HG03280 (cell line): ENCODE results near the gene TRMT5.

Experiments used
- ATAC-seq: cut with Tn5 transposase; IDR thresholded peaks from one replicate; pipeline ENCODE4 v1.9.1; 2021; ENCODE audit warnings: mild to moderate bottlenecking, moderate library complexity; ENCODE audit not compliant: unreplicated experiment

TRMT5 gene

DNA sequence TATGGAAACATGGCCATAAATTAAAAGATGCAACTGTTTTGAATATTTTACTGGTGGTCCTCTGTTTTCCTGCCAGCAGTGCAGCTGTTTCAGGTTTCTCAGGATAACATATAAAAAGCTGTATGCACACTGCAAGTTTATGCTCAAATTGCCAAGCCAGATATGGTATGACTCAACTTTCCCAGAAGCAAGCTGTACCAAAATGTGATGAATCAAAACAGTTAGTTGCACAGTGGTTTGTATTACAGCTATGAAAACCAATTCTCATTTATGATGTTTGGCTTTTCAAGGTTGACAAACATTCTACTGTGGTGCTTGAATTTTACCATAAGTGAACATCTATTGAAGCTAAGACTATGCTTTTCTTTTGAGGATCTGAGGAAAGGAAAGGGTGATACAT is 15.5 kb downstream of the TRMT5 start:
- ATAC-seq: no peak

DNA sequence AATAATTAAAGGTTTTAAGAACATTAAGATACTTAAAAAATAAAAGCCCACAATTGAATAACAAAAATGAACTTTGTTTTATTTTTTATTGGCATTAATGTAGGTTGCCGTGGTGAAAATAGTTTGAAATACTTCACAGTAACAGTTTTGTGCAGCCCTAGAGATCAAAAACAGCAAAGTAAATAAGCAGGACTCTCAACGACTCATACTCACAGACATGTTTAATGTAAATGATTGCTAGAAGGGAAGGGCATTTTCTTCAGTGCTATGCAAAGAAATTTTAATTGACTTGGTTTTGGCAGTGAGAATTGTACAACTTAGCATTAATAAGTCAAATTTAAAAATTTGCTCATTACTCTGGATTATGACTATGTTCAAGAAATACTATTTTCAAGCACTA is 16.0 kb downstream of the TRMT5 start:
- ATAC-seq: no peak

DNA sequence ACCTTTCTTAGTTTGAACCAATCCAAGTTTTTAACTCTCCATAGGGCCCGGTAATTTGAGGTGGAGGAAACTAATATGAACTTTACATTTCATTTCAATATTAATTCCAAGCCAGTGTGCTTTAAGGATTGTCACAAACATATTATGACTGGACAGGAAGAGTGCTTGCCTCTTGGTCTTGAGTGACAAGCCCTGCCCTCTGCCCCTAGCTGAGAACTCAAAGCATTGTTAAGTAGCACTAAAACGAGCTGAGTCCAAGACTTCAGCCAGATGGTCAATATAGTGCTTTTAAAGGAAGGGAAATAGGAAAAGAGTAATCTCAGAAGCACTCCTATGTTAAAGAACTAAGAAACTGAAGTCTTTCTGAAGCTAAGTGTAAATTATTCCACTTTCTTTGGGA is 17.1 kb downstream of the TRMT5 start:
- no peak for ATAC-seq

DNA sequence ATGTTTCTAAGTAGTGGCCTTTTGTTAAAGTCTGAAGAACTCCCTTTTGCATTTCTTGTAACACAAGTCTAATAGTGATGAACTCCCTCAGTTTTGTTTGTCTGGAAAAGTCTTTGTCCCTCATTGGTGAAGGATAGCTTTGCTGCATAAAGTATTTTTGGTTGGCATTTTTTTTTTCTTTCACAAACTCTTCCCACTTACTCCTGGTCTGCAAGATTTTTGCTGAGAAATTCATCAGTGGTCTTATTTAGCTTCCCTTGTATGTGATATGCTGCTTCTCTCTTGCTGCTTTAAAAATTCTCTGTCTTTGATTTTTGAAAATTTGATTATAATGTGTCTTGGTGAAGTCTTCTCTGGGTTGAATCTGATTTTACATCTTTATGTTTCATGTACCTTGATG is 22.7 kb downstream of the TRMT5 start:
- ATAC-seq: no peak

DNA sequence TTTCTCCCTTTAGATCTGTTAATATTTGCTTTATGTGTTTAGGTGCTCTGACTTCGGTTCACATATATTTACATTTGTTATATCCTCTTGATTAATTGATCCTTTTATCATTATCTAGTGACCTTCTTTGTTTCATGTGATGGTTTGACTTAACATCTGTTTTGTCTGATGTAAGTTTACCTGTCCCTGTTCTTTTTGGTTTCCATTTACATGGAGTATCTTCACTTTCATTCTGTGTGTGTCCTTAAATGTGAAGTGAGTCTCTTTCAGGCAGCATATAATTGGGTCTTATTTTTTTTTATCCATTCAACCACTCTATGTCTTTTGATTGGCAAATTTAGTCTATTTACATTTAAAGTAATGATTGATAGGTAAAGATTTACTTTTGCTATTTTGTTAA is 24.2 kb downstream of the TRMT5 start:
- ATAC-seq: no peak

DNA sequence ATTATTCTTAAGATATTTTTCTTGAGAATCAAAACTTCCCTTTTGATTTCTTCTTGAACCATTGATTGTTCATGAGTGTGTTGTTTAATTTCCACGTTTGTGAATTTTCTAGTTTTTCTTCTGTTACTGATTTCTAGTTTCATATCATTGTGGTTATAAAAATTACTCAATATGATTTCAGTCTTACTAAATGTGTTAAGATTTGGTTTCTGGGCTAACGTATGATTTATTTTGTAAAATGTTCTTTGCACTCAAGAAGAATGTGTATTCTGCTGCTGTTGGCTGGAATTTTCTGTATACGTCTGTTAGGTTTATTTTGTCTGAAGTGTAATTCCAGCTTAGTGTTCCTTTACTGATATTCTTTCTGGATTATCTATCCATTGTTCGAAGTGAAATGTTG is 24.7 kb downstream of the TRMT5 start:
- no peak for ATAC-seq

DNA sequence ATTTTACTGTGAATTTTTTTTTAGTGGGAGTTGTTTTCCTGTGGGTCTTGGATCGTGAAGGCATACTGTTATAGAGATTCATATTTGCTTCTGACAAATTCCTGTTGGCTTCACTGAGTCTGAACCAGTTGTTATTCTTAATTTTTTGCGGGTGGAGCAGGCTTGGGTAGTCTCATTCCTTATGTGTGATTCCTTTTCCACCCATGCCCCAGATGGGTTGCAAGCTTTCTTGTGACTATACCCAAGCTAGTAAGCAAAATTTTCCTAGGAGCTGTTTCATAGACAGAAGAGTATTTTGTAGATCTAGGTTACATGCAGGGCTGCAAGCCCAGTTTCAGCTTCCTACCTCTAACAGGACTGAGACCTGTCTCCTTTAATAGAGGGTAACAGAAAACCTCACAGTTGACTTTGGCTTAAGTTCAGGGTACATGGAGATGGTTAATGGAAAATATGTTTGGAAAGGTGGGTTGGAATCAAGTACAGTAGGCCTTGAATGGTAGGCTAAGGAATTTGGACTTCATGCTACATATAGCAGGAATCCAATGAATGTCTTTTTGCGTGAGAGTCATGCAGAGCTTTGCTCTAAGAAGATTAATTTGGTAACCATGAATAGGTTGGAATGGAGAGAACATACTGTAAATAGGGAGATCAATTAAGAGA is 29.0 kb downstream of the TRMT5 start:
- no peak for ATAC-seq

DNA sequence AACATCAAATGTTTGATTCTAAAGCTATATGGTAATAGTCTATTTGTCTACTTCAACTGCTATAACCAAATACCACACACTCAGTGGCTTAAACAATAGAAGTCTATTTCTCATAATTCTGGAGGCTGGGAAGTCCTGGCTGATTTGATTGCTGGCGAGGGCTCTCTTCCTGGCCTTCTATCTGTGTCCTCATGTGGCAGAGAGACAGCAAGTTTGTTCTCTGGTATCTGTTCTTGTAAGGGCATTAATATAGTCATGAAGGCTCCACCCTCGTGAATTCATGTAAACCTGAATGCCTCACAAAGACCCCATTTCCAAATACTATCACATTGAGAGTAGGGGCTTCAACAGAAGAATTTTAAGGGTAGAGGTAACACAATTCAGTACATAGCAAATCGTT is 34.1 kb downstream of the TRMT5 start:
- ATAC-seq: no peak

DNA sequence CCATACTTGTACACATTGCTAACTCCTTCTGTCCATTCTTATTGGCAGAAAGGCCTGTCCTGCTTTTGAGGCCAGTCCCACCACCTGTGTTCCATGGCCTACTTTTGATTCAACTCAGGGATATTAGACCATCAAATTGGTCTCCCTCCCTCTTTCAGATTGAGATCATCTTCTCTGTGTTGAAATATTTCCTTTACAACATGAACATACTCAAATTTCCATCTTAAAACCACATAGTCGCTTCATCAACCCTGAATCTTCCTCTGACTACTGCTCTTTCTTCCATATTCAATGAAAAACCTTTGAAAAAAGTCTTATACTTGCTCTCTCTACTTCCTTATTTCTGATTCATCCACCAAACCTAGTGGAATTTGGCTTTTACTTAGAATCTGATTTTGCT is 34.9 kb downstream of the TRMT5 start:
- no peak for ATAC-seq

DNA sequence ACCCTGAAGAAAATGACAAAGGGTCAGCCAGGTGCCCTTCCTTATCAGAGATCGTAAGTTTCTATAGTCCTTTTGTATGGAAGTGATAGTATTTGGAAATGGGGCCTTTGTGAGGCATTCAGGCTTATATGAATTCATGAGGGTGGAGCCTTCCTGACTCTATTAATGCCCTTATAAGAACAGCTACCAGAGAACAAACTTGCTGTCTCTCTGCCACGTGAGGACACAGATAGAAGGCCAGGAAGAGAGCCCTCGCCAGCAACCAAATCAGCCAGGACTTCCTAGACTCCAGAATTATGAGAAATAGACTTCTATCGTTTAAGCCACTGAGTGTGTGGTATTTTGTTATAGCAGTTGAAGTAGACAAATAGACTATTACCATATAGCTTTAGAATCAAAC is 36.7 kb downstream of the TRMT5 start:
- no peak for ATAC-seq

DNA sequence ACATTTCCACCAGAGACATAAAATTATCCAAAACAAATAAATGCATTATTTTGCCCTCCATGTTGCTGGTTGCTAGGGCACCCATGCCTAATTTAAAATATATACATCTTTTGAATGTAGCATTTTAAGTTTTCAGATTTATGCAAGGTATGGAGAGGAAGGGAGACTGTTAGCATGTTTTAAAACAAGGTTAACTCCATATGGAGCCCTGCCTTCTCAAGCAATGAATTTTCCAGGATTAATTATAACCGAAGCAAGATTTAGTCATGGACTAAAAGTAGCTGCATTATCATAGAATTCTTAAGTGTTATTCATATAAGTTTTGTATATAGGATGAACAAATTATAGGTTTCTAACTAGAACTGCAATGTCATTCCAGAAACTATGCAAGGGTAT is 37.2 kb downstream of the TRMT5 start:
- ATAC-seq: no peak

DNA sequence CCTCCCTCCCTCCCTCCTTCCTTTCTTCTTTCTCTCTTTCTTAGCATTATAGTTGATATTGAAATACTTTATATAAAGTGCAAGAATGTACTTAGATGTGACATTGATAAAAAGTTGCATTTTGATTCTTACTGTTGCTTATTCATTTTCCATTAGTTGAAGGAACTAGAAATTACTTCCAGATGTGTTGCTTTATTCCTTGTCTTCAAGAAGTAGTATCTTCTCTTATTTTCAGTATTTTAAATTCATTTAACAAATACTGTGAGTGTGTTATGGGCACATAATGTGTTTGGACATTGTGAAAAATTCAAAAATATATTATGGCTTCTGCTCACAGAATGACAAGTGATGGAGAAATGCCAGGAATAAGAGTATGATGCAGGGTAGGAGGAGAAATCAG is 45.6 kb downstream of the TRMT5 start:
- no peak for ATAC-seq

DNA sequence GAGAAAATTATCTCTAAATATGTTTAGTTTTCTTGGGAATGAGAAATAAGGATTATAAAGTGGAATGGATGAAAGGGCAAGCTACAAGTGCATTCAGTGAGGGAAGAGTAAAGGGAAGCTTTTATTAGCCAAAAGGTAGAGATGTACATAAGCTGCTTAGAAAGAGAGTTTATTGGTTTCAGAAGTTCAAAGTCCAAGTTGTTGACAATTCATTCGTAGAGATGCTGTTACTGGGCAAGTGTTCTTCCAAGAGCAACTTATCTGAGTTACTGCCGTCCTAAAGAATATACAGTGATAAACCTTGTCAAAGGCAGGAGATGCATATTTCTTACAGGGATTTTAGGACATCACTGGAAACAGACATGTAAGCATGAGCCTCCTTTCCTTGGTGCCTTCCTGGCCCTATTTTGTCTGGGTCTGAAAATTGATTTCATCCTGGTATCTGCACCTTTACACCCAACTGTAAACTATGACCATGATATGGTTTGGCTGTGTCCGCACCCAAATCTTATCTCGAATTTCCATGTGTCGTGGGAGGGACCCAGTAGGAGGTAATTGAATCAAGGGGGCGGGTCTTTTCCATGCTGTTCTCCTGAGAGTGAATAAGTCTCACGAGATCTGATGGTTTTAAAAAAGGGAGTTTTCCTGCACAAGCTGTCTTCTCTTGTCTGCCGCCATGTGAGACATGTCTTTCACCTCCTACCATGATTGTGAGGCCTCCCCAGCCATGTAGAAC is 46.8 kb downstream of the TRMT5 start:
- no peak for ATAC-seq

DNA sequence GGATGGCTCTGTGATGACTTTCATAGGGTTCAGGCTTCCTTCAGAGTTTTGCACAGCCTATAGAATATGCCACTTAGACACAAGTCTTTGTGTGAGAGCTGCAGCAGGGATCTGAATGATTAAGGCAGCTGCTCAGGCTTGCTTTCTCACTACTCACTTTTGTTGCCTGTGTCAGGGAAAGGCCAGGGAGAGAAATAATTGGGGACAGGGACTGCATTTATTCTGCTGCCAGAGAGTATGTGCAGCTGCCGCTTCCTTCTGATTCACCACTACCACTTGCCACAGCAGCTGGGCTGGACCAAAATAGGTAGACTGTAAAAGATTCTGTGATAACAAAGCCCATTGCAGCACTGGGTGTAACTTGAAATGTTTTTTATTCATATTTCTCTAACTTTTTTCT is 49.7 kb downstream of the TRMT5 start:
- ATAC-seq: no peak

DNA sequence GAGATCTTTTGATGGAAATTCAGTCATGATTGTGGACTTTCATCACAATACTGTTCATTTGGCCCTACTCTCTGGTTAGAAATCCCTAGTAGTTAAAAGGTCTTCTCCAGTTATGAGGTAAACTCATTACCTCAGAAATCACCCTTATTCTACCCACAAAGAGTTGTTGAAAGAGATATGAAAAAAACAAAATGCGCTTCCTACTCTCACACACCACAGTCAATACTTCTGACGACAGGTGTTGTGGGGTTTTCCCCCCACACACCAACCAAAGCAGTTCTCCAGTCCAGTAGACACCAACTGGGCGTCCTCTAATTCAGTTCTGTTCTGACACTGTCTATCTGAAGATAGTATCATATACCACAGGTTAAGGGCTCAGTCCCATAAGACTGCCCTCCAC is 54.9 kb downstream of the TRMT5 start:
- ATAC-seq: peak; percentile 92

DNA sequence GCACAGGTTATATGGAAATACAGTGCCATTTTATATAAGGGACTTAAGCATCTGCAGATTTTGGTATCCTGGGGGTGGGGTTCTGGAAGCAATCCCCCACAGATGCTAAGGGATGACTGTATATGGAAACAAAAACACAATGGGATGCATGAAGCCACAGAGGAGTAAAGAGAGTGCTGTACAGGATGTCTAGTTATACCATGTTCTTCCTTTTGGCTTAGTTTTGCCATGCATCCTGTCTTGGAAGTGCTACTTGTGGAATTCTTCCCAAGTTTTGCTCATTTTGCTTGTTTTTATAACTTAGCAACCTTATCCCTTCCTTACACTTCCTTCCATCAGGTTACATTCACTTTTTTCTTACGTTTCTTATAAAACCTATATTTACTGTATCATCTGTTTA is 55.6 kb downstream of the TRMT5 start:
- ATAC-seq: no peak

DNA sequence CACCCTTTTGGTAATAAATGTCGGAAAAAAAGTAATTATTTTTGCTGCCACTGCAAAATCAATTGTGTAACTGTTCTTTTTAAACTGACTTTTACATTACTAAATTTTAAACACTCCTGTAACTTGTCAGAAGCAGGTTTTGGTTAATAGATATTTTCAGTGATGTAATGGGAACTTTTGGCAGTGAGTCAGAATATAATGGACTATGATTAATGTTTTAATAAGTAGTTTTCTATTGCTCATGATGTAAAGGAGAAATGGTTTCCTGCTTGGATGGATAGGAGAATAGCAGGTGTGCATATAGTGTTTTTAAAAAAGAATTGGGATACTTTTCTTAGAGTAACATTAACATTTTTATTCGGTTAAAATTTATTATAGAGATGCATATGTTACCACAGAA is 58.8 kb downstream of the TRMT5 start:
- no peak for ATAC-seq
